ENCODE results near the gene DLK1. TPM values are rescaled to one million over a fixed set of nuclear protein-coding genes. Genes with fewer than 3 reads are reported as not detected.

The DLK1 gene
- 1 to 10 TPM in 1 of 2 donors, not detected in 1; 2.2 TPM for total RNA-seq

GRCh38 chr14:100726550-100727085 is at the start of gene DLK1:
DLK1 (plus strand) TSS chr14:100726892; CDS start chr14:100727069, 177 bp downstream.
- intact Hi-C loops (cut with DNase I), result no loop called here
- no peak for TF ChIP-seq CTCF (IDR thresholded peaks at IDR 0.05)
- Histone ChIP-seq H3K36me3 (no peaks in the 10 kb centered on the region), H3K9me3 (no peaks in the 10 kb centered on the region), H3K4me1 (no peaks in the 10 kb centered on the region), H3K27me3 (peaks cover 20% of the 10 kb centered on the region), H3K9ac (ENCODE audit: low read depth in 2 of 2, low read length in 2 of 2) (no peak within 1 kb of the TSS), H3K4me3 (no peak within 1 kb of the TSS), H3K27ac (no peak within 1 kb of the TSS)
- no peak for DNase-seq

GRCh38 chr14:100677152-100677551 is 49.5 kb upstream of the DLK1 start:
- Histone ChIP-seq H3K4me1 (peaks cover 13% of the 10 kb centered on the region), H3K4me3 (no peak overlapping the region)

GRCh38 chr14:100677554-100678468 is 48.9 kb upstream of the DLK1 start:
- H3K27ac ChIP-seq, result peak overlapping the region; percentile 27
- peak overlapping the region; percentile 31 to 38 for H3K9ac ChIP-seq (ENCODE audit: low read depth in 2 of 2, low read length in 2 of 2)
- no peaks in the 10 kb centered on the region for H3K9me3 ChIP-seq
- no peak overlapping the region for H3K4me3 ChIP-seq
- H3K36me3 ChIP-seq, result no peaks in the 10 kb centered on the region
- H3K27me3 ChIP-seq, result no peaks in the 10 kb centered on the region
- no peak for TF ChIP-seq CTCF (IDR thresholded peaks at IDR 0.05)
- DNase-seq, result peak; percentile 73
- intact Hi-C loops (cut with DNase I), result no loop called here
- H3K4me1 ChIP-seq, result peaks cover 13% of the 10 kb centered on the region

More at GRCh38 chr14:100677152-100677551, 49.5 kb upstream of the DLK1 start:
- H3K9me3 ChIP-seq, result no peaks in the 10 kb centered on the region
- H3K27ac ChIP-seq, result peak overlapping the region; percentile 27
- no peak for DNase-seq
- intact Hi-C loops (cut with DNase I), result no loop called here
- H3K9ac ChIP-seq (ENCODE audit: low read depth in 2 of 2, low read length in 2 of 2), result peak overlapping the region in 1 of 2 donors; percentile 38
- no peak for TF ChIP-seq CTCF (IDR thresholded peaks at IDR 0.05)
- H3K36me3 ChIP-seq, result no peaks in the 10 kb centered on the region
- no peaks in the 10 kb centered on the region for H3K27me3 ChIP-seq

- intact Hi-C loops (cut with DNase I), result no loop called here
- no peak for DNase-seq
- Histone ChIP-seq H3K9ac (ENCODE audit: low read depth in 2 of 2, low read length in 2 of 2) (peak overlapping the region; percentile 31 to 38), H3K4me3 (no peak overlapping the region), H3K27ac (peak overlapping the region; percentile 27), H3K9me3 (no peaks in the 10 kb centered on the region), H3K4me1 (peaks cover 13% of the 10 kb centered on the region), H3K36me3 (no peaks in the 10 kb centered on the region), H3K27me3 (no peaks in the 10 kb centered on the region)
- no peak for TF ChIP-seq CTCF (IDR thresholded peaks at IDR 0.05)
These were observed 48.2 kb upstream of the DLK1 start for GRCh38 chr14:100678469-100678828.

- peak overlapping the region; percentile 33 for H3K27ac ChIP-seq
- H3K4me1 ChIP-seq, result peaks cover 13% of the 10 kb centered on the region
- no peak overlapping the region for H3K4me3 ChIP-seq
- TF ChIP-seq CTCF (IDR thresholded peaks at IDR 0.05), result no peak
- H3K9me3 ChIP-seq, result no peaks in the 10 kb centered on the region
- intact Hi-C loops (cut with DNase I), result no loop called here
- no peak overlapping the region for H3K9ac ChIP-seq (ENCODE audit: low read depth in 2 of 2, low read length in 2 of 2)
- no peaks in the 10 kb centered on the region for H3K36me3 ChIP-seq
- no peaks in the 10 kb centered on the region for H3K27me3 ChIP-seq
- no peak for DNase-seq
These were observed 47.5 kb upstream of the DLK1 start for GRCh38 chr14:100679153-100679552.
